Lower leg skin (tissue), 3 donors: ENCODE data around the gene AEBP1.

Experiments used
- POLR2A ChIP-seq, 2 donors: fragments of 450-650 bp; IDR thresholded peaks; one replicate each; pipeline ENCODE4 v1.6.1; 2016 to 2017; ENCODE audit warnings: antibody characterized with exemption in 2 of 2, mild to moderate bottlenecking in 1 of 2, moderate library complexity in 1 of 2
- TF ChIP-seq, protein P1 (sequence below), 3 donors: fragments of 450-650 bp; IDR thresholded peaks; one replicate each; pipeline ENCODE4 v1.5.1; 2016; ENCODE audit warnings: antibody characterized with exemption in 3 of 3, mild to moderate bottlenecking in 3 of 3, moderate library complexity in 2 of 3

DNA sequence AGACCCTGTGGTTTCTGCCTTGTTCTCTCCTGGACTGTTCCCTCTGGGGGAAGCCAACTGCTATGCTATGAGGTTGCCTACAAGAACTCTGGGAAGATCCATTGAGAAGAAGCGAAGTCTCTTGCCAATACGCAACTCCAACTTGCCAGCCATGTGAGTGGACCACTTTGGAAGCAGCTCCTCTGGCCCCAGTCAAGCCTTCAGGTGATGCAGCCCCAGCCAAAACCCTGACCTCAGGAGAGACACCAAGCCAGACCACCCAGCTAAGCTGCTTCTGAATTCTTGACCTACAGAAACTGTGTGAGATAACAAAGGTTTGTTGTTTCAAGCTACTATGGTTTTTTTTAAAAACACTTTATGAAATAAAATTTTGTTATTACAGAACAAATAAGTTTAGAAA lies 57.2 kb downstream of the AEBP1 start:
- TF ChIP-seq, protein P1, sequence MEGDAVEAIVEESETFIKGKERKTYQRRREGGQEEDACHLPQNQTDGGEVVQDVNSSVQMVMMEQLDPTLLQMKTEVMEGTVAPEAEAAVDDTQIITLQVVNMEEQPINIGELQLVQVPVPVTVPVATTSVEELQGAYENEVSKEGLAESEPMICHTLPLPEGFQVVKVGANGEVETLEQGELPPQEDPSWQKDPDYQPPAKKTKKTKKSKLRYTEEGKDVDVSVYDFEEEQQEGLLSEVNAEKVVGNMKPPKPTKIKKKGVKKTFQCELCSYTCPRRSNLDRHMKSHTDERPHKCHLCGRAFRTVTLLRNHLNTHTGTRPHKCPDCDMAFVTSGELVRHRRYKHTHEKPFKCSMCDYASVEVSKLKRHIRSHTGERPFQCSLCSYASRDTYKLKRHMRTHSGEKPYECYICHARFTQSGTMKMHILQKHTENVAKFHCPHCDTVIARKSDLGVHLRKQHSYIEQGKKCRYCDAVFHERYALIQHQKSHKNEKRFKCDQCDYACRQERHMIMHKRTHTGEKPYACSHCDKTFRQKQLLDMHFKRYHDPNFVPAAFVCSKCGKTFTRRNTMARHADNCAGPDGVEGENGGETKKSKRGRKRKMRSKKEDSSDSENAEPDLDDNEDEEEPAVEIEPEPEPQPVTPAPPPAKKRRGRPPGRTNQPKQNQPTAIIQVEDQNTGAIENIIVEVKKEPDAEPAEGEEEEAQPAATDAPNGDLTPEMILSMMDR (IDR thresholded peaks at IDR 0.05): no peak
- no peak for TF ChIP-seq POLR2A (IDR thresholded peaks at IDR 0.05)
